Adrenal gland (tissue), 12 donors: ENCODE measurements around the gene CDK2AP2. TPM values are rescaled to one million over a fixed set of nuclear protein-coding genes. Genes with fewer than 3 reads are reported as not detected.

ENCODE experiments used
- DNase-seq, 7 donors: peaks; one replicate each; pipeline ENCODE4 v3.0.0-alpha.2; 2019 to 2020
- H3K27ac ChIP-seq, 5 donors: fragments of 200-600 bp; sonication (generic) in 4 of 5; 1 replicate in 3 of 5; 2 replicates in 2 of 5; pipeline versions ENCODE4 v1.5.1 to v1.8.0; 2016 to 2020; ENCODE audit warnings: mild to moderate bottlenecking in 1 of 5
- H3K27me3 ChIP-seq: fragments of 200-600 bp; 2 replicates; pipeline ENCODE4 v1.8.0; 2021
- H3K36me3 ChIP-seq, 2 donors: fragments of 200-600 bp; replicated peaks in 1 of 2; 1 replicate in 1 of 2; 2 replicates in 1 of 2; pipeline versions ENCODE4 v1.5.1 to v1.8.0; 2018 to 2022
- H3K4me1 ChIP-seq, 2 donors: fragments of 200-600 bp; replicated peaks in 1 of 2; 1 replicate in 1 of 2; 2 replicates in 1 of 2; pipeline versions ENCODE4 v1.5.1 to v1.8.0; 2018 to 2021
- H3K4me3 ChIP-seq, 4 donors: fragments of 200-600 bp; sonication (generic) in 3 of 4; one replicate each; pipeline ENCODE4 v1.5.1; 2016 to 2018
- H3K9me3 ChIP-seq, 3 donors: fragments of 200-600 bp; sonication (generic) in 1 of 3; replicated peaks in 1 of 3; 1 replicate in 2 of 3; 2 replicates in 1 of 3; pipeline versions ENCODE4 v1.5.1 to v1.8.0; 2016 to 2021
- POLR2A ChIP-seq, 2 donors: fragments of 450-650 bp; IDR thresholded peaks; one replicate each; pipeline ENCODE4 v1.6.1; 2017; ENCODE audit warnings: antibody characterized with exemption in 2 of 2, mild to moderate bottlenecking in 2 of 2, moderate library complexity in 1 of 2
- WGBS, 4 donors: extraction: QIAGEN DNeasy Blood & Tissue Kit in 2 of 4; methylation state at CpG; one replicate each; pipeline versions ENCODE4 v1.1.5 to v1.1.7; 2013 to 2017; 5-methylcytosine and 5-hydroxymethylcytosine counted together
- intact Hi-C, 2 donors: fragments of 100-400 bp; cut with DNase I; formaldehyde crosslinking; loops; one replicate each; pipeline versions ENCODE4 v1.14.1 to v1.15.0; 2022 to 2023
- polyA plus RNA-seq, 3 donors: library from polyadenylated mRNA; stranded (reverse); fragments of 200-250 nt in 2 of 3; fragments of 350-450 nt in 1 of 3; fragmentation: Illumina TruSeq in 1 of 3; extraction: RNeasy Lipid Tissue Mini Kit (QIAGEN cat#74804) in 1 of 3; gene quantifications; one replicate each; pipeline ENCODE4 v1.2.3, GENCODE V29; 2013 to 2014
- total RNA-seq, 9 donors: library from RNA; depleted of rRNA in 4 of 9; stranded (reverse); fragments of >200 nt in 4 of 9; fragments of 120-200 nt in 1 of 9; fragmentation: NEBNext Ultra II Directional in 1 of 9; extraction: Animal tissue kit (Norgen Biotek cat#: 25700) in 1 of 9; gene quantifications; one replicate each; pipeline versions ENCODE4 v1.1.0 to v1.2.4, GENCODE V29; 2013 to 2023
- TF ChIP-seq, protein P1 (sequence below), 6 experiments: fragments of 450-650 bp in 4 of 6; fragments of 200-600 bp in 2 of 6; sonication (generic) in 1 of 6; IDR thresholded peaks; 1 replicate in 5 of 6; 2 replicates in 1 of 6; pipeline versions ENCODE4 v1.5.1 to v1.8.0; 2016 to 2021; ENCODE audit warnings: antibody characterized with exemption in 6 of 6, mild to moderate bottlenecking in 2 of 6, moderate library complexity in 1 of 6
- donor health status: healthy with polysubstance abuse.
- donor health status: Bipolar disorder and iron deficiency.
- donor health status: DM: yes; HTN: yes; CAD: no.
- donor health status: DM: no; HTN: no; CAD: no.
- donor health status: DM: no; HTN: no; CAD: no.
- donor health status: DM: yes; HTN: yes; CAD: no.

CDK2AP2 gene
- total and polyA plus RNA-seq, 12 donors = 34.0 to 218 (median 58.8) TPM

- Histone ChIP-seq H3K9me3 (no peaks in the 10 kb centered on the region), H3K4me1 (peaks cover 26 to 37% of the 10 kb centered on the region in 2 donors), H3K4me3 (peak overlapping the region in 3 of 4 donors; percentile 35 to 77 (median 45)), H3K36me3 (no peaks in the 10 kb centered on the region), H3K27ac (peak overlapping the region; percentile 89 to 99 (median 96)), H3K27me3 (no peaks in the 10 kb centered on the region)
- intact Hi-C loops = loop anchor here in 1 of 2 donors (5.0 kb wide), 1 partner anchor 101 kb away; no protein-coding TSS in a partner anchor
- TF ChIP-seq, protein P1, sequence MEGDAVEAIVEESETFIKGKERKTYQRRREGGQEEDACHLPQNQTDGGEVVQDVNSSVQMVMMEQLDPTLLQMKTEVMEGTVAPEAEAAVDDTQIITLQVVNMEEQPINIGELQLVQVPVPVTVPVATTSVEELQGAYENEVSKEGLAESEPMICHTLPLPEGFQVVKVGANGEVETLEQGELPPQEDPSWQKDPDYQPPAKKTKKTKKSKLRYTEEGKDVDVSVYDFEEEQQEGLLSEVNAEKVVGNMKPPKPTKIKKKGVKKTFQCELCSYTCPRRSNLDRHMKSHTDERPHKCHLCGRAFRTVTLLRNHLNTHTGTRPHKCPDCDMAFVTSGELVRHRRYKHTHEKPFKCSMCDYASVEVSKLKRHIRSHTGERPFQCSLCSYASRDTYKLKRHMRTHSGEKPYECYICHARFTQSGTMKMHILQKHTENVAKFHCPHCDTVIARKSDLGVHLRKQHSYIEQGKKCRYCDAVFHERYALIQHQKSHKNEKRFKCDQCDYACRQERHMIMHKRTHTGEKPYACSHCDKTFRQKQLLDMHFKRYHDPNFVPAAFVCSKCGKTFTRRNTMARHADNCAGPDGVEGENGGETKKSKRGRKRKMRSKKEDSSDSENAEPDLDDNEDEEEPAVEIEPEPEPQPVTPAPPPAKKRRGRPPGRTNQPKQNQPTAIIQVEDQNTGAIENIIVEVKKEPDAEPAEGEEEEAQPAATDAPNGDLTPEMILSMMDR (IDR thresholded peaks at IDR 0.05) = no peak
- peak; percentile 44 to 82 for TF ChIP-seq POLR2A (IDR thresholded peaks at IDR 0.05)
- peak; percentile 98 to 100 (median 99) for DNase-seq
- WGBS, 4 donors = 0 to 3% (median 1%) methylated on average over 13 to 57 of the region's 57 CpGs
Observed at GRCh38 chr11:67508486-67509121, 642 bp upstream of the CDK2AP2 start.

DNA sequence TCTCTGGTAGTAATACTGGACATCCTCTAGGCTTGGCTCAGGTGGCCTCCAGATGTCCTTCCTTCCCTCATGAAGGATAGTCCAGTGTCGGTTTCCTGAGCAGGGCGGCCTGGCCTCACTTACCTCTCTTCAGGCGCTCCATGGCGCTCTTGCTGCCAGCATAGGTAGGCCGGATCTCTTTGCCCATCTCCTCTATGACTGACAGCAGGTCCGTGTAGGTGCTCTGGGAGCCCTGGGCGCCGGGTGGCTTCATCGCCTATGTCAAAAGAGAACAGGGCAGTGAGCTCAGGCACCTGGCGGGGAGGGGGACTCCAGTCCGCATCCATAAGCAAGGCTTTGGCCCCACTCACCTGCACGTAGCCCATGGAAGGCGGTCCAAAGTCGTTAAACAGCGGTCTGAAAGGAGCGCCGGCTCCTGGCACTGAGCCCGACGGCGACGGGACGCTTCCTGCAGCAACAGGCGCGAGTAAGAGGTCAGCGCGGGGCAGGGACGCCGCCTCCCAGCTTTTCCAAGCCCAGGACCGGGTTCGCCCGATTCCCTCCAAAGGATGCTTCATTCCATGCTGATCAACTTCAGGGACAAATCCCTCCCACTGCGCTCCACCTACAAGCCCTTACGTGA, 609 bp downstream of the CDK2AP2 start:
- H3K4me1 ChIP-seq = peaks cover 27 to 43% of the 10 kb centered on the region in 2 donors
- intact Hi-C loops = loop anchor here in 1 of 2 donors (5.0 kb wide), 1 partner anchor 100 kb away; no protein-coding TSS in a partner anchor
- 23 to 50% (median 33%) methylated on average over 10 to 33 of the region's 33 CpGs for WGBS, 4 donors
- DNase-seq = peak in 6 of 7 donors; percentile 74 to 89 (median 78)
- TF ChIP-seq, protein P1 (IDR thresholded peaks at IDR 0.05) = no peak
- no peak for TF ChIP-seq POLR2A (IDR thresholded peaks at IDR 0.05)
- H3K9me3 ChIP-seq = no peaks in the 10 kb centered on the region
- no peaks in the 10 kb centered on the region for H3K36me3 ChIP-seq
- no peaks in the 10 kb centered on the region for H3K27me3 ChIP-seq
- peak overlapping the region in 2 of 4 donors; percentile 45 to 77 for H3K4me3 ChIP-seq
- peak overlapping the region; percentile 58 to 99 (median 96) for H3K27ac ChIP-seq

DNA sequence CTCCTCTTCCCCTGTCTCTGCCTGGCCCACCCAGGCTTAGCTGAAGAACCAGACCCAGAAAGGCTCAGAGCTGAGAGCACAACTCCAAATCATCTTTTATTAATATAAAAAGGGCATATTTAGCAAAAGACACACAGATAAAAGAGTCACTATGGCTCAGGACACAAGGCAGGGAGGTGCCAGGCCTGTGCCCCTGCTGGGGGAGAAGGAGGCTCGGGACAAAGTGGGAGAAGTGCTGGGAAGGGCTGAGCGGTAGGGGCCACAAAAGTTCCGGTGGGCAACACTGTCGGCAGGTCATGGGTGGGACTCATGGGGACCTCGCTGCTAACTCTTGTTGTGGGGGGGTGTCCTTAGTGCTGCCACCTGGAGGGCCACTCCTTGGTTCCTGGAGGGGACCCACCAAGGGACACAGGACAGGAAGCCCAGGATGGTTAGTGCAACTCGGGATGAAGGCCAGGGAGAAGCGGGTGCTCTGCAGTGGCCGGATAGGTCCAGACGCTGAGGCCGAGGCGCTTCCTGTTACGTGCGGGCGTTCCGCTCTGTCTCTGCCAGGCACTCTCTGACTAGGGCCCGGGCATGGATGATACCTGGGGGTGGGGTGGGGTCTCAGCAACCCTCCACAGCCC, 1.4 kb downstream of the CDK2AP2 start:
- Histone ChIP-seq H3K36me3 (no peaks in the 10 kb centered on the region), H3K27ac (peak overlapping the region in 4 of 5 donors; percentile 89 to 99 (median 98)), H3K4me1 (peaks cover 27 to 43% of the 10 kb centered on the region in 2 donors), H3K9me3 (no peaks in the 10 kb centered on the region), H3K4me3 (no peak overlapping the region), H3K27me3 (no peaks in the 10 kb centered on the region)
- TF ChIP-seq, protein P1 (IDR thresholded peaks at IDR 0.05) = peak in 2 of 6 experiments; percentile 7 to 10
- no peak for TF ChIP-seq POLR2A (IDR thresholded peaks at IDR 0.05)
- intact Hi-C loops = loop anchor here in 1 of 2 donors (5.0 kb wide), 1 partner anchor 99 kb away; no protein-coding TSS in a partner anchor
- DNase-seq = peak in 1 of 7 donors; percentile 39
- 76 to 84% (median 83%) methylated on average over 16 of the region's 16 CpGs for WGBS, 4 donors
